ENCODE data around the gene GNB1.

GRCh38 chr1:1889090-1889750 is 1.7 kb downstream of the GNB1 start:
- TF ChIP-seq EZH2 (IDR thresholded peaks at IDR 0.05; ENCODE audit: borderline replicate concordance, low read length) (no peak), CTCF (conservative IDR thresholded peaks at IDR 0.05 in 1 of 2, IDR thresholded peaks at IDR 0.05 in 1 of 2; ENCODE audit: extremely low read depth in 1 of 2, insufficient read depth in 1 of 2, low read depth in 1 of 2, low read length in 2 of 2) (no peak)

Measured in mammary epithelial cell (primary cell).